Ishikawa (cell line): Measurements from ENCODE around the gene FAIM2.

Experiments
- CEBPB ChIP-seq: IDR thresholded peaks from 2 replicates; pipeline ENCODE4 v1.6.1; 2012
- CREB1 ChIP-seq: IDR thresholded peaks from 2 replicates; pipeline ENCODE4 v1.6.1; 2012; ENCODE audit warnings: low read depth
- EGR1 ChIP-seq: IDR thresholded peaks from 2 replicates; pipeline ENCODE4 v1.6.1; 2012
- EP300 ChIP-seq: IDR thresholded peaks from 2 replicates; pipeline ENCODE4 v1.6.1; 2012; ENCODE audit warnings: borderline replicate concordance
- FOXM1 ChIP-seq: IDR thresholded peaks from 2 replicates; pipeline ENCODE4 v1.6.1; 2012; ENCODE audit warnings: low read depth, borderline replicate concordance
- MAX ChIP-seq: IDR thresholded peaks from 2 replicates; pipeline ENCODE4 v1.6.1; 2012
- NFIC ChIP-seq: IDR thresholded peaks from 2 replicates; pipeline ENCODE4 v1.6.1; 2012
- RAD21 ChIP-seq: IDR thresholded peaks from 2 replicates; pipeline ENCODE4 v1.6.1; 2012; ENCODE audit warnings: low read depth
- REST ChIP-seq: IDR thresholded peaks from 2 replicates; pipeline ENCODE4 v1.6.1; 2012; ENCODE audit warnings: low read depth, mild to moderate bottlenecking
- TAF1 ChIP-seq: IDR thresholded peaks from 2 replicates; pipeline ENCODE4 v1.6.1; 2012; ENCODE audit warnings: low read depth, mild to moderate bottlenecking
- TCF12 ChIP-seq: IDR thresholded peaks from 2 replicates; pipeline ENCODE4 v1.6.1; 2012; ENCODE audit warnings: low read depth
- TEAD4 ChIP-seq: IDR thresholded peaks from 2 replicates; pipeline ENCODE4 v1.6.1; 2012
- USF1 ChIP-seq: IDR thresholded peaks from 2 replicates; pipeline ENCODE4 v1.6.1; 2012
- YY1 ChIP-seq: IDR thresholded peaks from 2 replicates; pipeline ENCODE4 v1.6.1; 2012; ENCODE audit warnings: low read depth
- ZBTB7A ChIP-seq: IDR thresholded peaks from 2 replicates; pipeline ENCODE4 v1.6.1; 2012; ENCODE audit warnings: low read depth

The FAIM2 gene

GRCh38 chr12:49944046-49944445, 40.3 kb upstream of the FAIM2 start:
- TF ChIP-seq TAF1 (no peak), EP300 (no peak), CREB1 (no peak), USF1 (no peak), YY1 (no peak), TCF12 (no peak), CEBPB (no peak), RAD21 (no peak), NFIC (no peak), TEAD4 (no peak)

- no peak for TF ChIP-seq USF1
- TF ChIP-seq EP300, result 0 out of 2 replicates have a peak, but pooled peaks have one; percentile 13
- TF ChIP-seq CREB1, result no peak
- TF ChIP-seq MAX, result no peak
- no peak for TF ChIP-seq EGR1
- TF ChIP-seq ZBTB7A, result 0 out of 2 replicates have a peak, but pooled peaks have one; percentile 19
Observed at GRCh38 chr12:49943625-49943960, 39.9 kb upstream of the FAIM2 start.

GRCh38 chr12:49942921-49943624, 39.4 kb upstream of the FAIM2 start:
- no peak for TF ChIP-seq USF1
- no peak for TF ChIP-seq FOXM1
- TF ChIP-seq CEBPB, result no peak
- TF ChIP-seq TAF1, result no peak
- no peak for TF ChIP-seq MAX
- no peak for TF ChIP-seq RAD21
- no peak for TF ChIP-seq EGR1
- no peak for TF ChIP-seq REST
- TF ChIP-seq NFIC, result no peak
- TF ChIP-seq YY1, result no peak
- no peak for TF ChIP-seq TEAD4
- no peak for TF ChIP-seq CREB1

- TF ChIP-seq TEAD4 (no peak), USF1 (no peak)
Observed at GRCh38 chr12:49942512-49942893, 38.8 kb upstream of the FAIM2 start.

GRCh38 chr12:49941556-49942511, 38.1 kb upstream of the FAIM2 start:
- TF ChIP-seq MAX (peak; percentile 67), TCF12 (peak; percentile 17; the same call in 1 of the 2 replicates), NFIC (peak; percentile 17; the same call in 1 of the 2 replicates), CEBPB (no peak), FOXM1 (no peak), TEAD4 (peak; percentile 41), YY1 (0 out of 2 replicates have a peak, but pooled peaks have one; percentile 35), ZBTB7A (0 out of 2 replicates have a peak, but pooled peaks have one; percentile 50)

GRCh38 chr12:49939707-49940106, 36.0 kb upstream of the FAIM2 start:
- TF ChIP-seq NFIC, result no peak
- no peak for TF ChIP-seq EP300
- TF ChIP-seq USF1, result no peak
- no peak for TF ChIP-seq TEAD4
- TF ChIP-seq CREB1, result no peak
- TF ChIP-seq REST, result no peak
- no peak for TF ChIP-seq TAF1
- TF ChIP-seq RAD21, result no peak
- TF ChIP-seq CEBPB, result no peak
- no peak for TF ChIP-seq YY1
- no peak for TF ChIP-seq MAX
- TF ChIP-seq ZBTB7A, result no peak
- no peak for TF ChIP-seq EGR1
- TF ChIP-seq TCF12, result no peak
- no peak for TF ChIP-seq FOXM1
